Retinal pigment epithelial cell (primary cell): Measurements from ENCODE around the gene GRK2.

Experiments
- DNase-seq: peaks from one replicate; pipeline ENCODE4 v3.0.0-alpha.2; 2010; ENCODE audit warnings: low read depth
- H3K4me3 ChIP-seq: 2 replicates; pipeline ENCODE4 v1.5.1; 2011; ENCODE audit warnings: mild to moderate bottlenecking, low read length, control low read depth, moderate library complexity
- CTCF ChIP-seq: conservative IDR thresholded peaks from 2 replicates; pipeline ENCODE4 v1.5.1; 2011; ENCODE audit warnings: low read depth, low read length, control low read depth, inconsistent platforms

The GRK2 gene

GRCh38 chr11:67299471-67300191 is 33.4 kb downstream of the GRK2 start:
- no peak for DNase-seq
- no peak for TF ChIP-seq CTCF
- H3K4me3 ChIP-seq: no peak overlapping the region

GRCh38 chr11:67300256-67300755 is 34.0 kb downstream of the GRK2 start:
- no peak overlapping the region for H3K4me3 ChIP-seq
- no peak for DNase-seq

GRCh38 chr11:67300756-67301312 is 34.6 kb downstream of the GRK2 start:
- DNase-seq: no peak
- TF ChIP-seq CTCF: no peak
- no peak overlapping the region for H3K4me3 ChIP-seq

More at GRCh38 chr11:67300256-67300755, 34.0 kb downstream of the GRK2 start:
- TF ChIP-seq CTCF: no peak

GRCh38 chr11:67301313-67301921 is 35.1 kb downstream of the GRK2 start:
- DNase-seq: no peak
- H3K4me3 ChIP-seq: no peak overlapping the region

GRCh38 chr11:67301951-67302516 is 35.8 kb downstream of the GRK2 start:
- DNase-seq: no peak
- TF ChIP-seq CTCF: no peak
- H3K4me3 ChIP-seq: no peak overlapping the region

More at GRCh38 chr11:67301313-67301921, 35.1 kb downstream of the GRK2 start:
- no peak for TF ChIP-seq CTCF

- DNase-seq: no peak
- no peak for TF ChIP-seq CTCF
- peak overlapping the region; percentile 69 for H3K4me3 ChIP-seq
Measured at GRCh38 chr11:67302571-67303131, 36.4 kb downstream of the GRK2 start.
